GM18861 (cell line): ENCODE data around the gene TYW1.
"Not testable (repeated sequence)": the region's sequence is repeated elsewhere in the genome, so short reads cannot be mapped to it uniquely, and the experiment has no call there.

Source experiments
- ATAC-seq: cut with Tn5 transposase; IDR thresholded peaks from one replicate; pipeline ENCODE4 v1.9.1; 2021; ENCODE audit not compliant: unreplicated experiment

Gene TYW1

GRCh38 chr7:67184912-67185659 is 188.5 kb downstream of the TYW1 start:
- ATAC-seq, result not testable (repeated sequence)

DNA sequence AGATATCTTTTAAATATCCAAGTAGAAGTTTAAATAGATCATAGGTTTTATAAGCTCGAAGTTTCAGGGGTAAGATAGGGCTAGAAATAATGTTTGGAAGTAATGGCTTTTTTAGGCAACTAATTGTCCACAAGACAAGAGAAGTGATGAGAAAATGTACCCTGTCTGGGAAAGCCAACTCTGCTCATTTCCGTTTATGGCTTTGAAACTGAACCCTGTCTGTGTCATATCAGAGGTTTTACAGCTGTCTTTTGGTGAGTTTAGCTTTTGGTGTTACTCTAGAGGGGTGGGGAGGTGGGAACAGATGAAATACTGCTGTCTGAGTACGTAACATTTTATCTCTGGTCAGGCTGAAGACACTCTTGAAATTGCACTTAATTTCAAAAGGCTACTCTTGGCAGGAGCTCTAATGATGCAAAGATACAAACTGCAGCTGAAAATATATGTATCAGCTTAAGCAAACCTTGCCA is 189.1 kb downstream of the TYW1 start:
- ATAC-seq, result peak; percentile 63

DNA sequence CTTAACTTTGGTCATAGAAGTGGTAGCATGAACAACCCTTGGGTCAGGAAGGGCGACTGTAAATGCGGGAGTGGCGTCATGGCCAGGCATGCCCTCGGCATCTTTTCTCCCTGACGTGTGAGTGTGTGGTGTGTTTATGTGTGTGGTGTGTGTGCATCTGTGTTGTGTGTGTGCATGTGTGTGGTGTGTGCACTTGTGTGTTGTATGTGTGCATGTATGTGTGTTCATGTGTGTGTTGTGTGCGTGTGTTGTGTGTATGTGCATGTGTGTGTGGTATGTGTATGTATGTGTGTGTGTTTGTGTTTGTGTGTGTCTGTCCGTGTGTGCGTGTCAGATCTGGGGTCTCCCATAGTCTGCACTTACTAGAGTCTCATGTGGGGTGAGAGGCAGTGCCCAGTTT is 192.5 kb downstream of the TYW1 start:
- not testable (repeated sequence) for ATAC-seq

DNA sequence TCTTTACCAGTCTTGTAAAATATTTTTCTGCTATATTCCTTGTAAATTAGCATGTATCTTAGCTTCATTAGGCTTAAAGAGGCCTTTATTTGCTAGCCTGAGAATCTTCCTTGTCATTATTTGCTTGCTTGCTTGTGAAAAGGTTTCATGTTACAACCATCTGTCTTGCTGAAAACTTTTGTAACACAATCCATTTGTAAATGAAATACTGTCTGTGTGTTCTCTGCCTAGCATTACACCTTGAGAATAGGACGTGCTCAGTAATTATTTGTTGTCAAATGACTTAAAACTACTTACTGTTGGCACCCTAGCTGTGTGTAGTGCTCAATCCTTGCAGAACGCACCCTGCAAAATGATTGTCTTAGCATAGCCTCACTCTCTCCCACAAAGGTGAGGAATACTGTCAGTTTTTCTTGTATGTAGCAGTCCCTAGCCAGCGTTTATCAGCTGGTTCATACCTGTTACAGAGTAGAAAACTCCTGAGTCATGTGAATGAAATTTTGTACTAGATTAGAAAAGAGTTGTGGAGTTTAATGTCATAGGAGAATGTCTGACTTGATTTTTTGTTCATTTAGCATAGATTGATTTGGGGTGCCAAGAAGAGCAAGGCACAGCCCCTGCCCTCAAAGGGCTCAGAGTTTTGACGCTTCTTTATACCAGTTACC is 193.3 kb downstream of the TYW1 start:
- ATAC-seq, result not testable (repeated sequence)

- not testable (repeated sequence) for ATAC-seq
These were observed 194.5 kb downstream of the TYW1 start for GRCh38 chr7:67191002-67191720.

DNA sequence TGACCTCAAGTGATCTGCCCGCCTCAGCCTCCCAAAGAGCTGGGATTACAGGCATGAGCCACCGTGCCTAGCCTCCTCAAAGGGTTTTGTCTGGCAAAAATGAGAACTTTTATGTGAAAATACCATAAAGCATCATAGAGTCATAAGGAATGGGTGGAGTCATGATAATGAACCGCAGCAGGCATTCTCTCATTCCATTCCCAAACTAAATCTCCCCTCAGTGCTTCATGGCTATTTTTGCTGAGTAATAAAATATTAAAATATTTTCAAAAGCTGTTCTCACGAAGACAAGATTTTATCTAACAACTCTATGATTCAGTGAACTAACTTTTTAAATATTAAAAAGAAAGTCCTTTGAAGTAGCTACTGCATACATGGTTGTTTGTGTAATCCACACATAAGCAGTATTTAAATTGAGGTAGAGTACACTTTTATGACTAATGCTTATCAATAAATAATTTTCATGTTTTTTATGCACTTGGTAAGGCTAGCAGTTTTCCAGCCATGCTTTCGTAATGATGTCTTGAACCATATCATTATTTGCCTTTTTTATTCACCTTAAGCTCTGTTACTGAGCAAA is 195.6 kb downstream of the TYW1 start:
- not testable (repeated sequence) for ATAC-seq

DNA sequence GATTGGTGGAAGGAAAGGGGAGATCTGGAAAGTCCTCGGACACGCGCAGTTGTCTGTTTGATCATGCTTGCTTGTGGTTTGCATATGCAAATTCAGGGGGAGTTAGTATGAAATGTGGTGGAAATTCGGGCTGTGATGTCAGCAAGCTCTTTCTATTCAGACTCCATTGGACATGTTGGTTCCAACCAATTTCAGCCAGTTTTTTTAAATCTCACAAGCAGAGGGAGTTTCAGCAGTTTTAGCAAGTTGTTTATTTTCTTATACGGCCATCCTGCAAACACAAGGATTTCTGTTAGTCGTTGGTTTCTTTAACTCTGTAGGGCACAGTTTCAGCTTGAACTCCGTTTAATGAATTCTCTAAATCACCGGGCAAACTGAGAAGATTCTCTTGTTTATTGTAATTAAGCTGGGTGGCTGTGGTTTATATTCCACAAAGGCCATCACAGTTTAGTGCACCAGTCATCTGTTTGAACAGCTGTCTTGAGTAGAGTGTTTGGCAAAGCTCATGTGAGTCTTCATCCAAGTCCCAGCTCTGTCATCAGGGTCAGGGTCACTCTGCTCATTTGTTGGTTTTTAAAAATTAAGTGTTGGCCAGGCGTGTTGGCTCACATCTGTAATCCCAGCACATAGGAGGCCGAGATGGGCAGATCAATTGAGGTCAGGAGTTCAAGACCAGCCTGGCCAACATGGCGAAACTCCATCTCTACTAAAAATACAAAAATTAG is 196.4 kb downstream of the TYW1 start:
- not testable (repeated sequence) for ATAC-seq

DNA sequence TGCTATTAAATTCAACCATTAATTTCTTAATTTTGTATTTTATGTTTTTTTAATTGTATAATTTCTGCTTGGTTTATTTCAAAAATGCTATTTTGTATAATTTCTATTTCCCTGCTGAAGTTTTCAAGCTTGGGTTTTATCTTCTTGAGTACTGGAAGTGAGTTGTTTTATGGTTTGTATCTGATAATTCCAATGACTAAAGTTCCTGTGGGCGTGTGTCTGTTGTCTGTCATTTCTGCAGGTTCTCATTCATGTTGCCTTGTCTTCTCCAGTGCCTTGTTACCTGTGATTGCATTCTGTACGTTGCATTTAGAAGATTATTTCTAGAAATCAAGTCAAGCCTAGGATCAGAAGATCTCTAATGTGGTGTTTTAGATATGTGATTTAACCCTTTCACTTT is 199.5 kb downstream of the TYW1 start:
- not testable (repeated sequence) for ATAC-seq

DNA sequence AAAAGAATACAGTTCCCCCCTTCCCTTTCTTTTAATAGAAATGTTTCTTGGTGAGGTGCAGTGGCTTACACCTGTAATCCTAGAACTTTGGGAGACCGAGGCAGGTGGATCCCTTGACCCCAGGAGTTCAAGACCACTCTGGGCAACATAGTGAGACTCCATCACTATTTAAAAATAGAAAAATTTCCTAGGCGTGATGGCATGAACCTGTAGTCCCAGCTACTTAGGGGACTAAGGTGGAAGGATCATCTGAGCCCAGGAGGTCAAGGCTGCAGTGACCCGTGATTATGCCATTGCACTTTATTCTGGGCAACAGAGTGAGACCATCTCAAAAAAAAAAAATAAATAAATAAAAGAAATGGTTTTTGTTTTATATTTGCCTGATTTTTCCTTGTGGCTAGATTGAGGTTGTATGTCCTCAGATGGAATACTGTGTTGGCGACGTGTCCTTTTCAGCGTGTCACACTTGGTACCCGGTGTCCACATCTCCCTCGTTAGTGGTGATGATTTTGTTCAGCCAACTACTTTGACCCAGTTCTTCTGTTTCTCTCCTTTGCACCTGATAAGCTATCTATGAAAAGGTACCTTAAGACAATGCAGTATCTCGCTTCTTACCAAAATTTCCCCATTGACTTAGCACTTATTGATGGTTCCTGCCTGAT is 202.4 kb downstream of the TYW1 start:
- not testable (repeated sequence) for ATAC-seq

- not testable (repeated sequence) for ATAC-seq
These were observed 209.1 kb downstream of the TYW1 start for GRCh38 chr7:67205772-67206171.

GRCh38 chr7:67206452-67206851 is 209.8 kb downstream of the TYW1 start:
- no peak for ATAC-seq

GRCh38 chr7:67208656-67209055 is 212.0 kb downstream of the TYW1 start:
- ATAC-seq, result not testable (repeated sequence)

DNA sequence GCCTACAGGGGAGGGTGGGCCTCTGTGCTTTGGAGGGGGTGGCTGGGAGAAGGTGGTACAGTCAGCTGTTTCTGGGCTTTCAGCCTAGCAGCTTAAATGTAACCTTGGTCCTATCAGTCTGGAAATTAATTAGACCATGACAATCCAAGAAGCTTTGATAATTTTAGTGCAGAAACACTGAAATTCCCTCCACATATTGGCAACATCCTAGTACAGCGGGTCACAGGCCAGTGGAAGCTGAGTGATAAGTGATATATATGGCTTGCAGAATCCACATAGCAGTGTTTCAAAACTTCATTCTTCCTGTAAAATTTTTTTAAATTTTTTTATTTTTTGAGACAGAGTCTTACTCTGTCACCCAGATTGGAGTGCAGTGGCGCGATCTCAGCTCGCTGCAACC is 212.6 kb downstream of the TYW1 start:
- no peak for ATAC-seq

DNA sequence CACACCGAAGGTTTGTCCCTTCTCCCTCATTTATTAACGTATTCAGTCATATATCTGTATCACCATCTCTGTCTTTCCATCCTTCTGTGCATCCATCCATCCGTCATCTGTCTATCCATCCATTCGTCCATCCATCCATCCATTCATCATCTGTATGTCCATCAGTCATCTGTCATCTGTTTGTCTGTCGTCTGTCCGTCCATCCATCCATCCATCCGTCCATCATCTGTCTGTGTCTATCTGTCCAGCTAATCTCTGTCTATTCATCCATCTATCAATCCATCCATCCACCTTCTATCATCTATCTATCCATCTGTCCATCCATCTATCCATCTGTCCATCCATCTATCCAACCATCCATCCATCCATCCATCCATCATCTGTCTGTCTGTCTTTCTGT is 213.9 kb downstream of the TYW1 start:
- no peak for ATAC-seq

DNA sequence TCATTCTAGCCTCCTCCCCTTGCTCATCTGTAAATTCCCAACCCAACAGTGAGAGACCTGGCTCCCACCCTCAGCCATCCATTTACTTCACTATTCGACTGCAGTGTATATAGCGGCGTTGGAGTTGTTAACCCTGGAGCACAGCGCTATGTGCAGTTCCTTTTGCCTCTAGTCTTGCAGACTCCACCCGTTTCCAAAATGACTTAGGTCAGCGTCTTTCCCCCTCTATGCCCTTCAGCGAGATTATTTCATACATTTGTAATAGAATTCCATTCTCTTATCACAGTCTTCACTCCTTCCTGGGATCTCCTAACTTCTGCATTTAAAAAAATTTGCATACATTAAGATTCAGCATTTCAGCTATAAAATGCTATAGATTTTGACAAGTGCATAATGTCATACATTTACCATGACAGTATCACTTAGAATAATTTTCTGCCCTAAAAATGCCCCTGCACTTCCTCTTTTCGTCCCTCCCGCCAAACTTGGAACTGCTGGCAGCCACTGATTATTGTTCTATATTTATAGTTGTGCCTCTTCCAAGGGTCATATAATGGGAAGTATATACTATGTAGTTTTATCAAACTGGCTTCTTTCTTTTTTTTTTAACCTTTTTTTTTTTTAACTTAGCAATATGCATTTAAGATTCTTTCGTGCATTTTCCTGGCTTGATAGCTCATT is 215.2 kb downstream of the TYW1 start:
- not testable (repeated sequence) for ATAC-seq

- ATAC-seq, result not testable (repeated sequence)
These were observed 216.4 kb downstream of the TYW1 start for GRCh38 chr7:67213038-67213437.

- not testable (repeated sequence) for ATAC-seq
These were observed 226.9 kb downstream of the TYW1 start for GRCh38 chr7:67223551-67223950.

- ATAC-seq, result not testable (repeated sequence)
These were observed 229.8 kb downstream of the TYW1 start for GRCh38 chr7:67226340-67226907.

- not testable (repeated sequence) for ATAC-seq
These were observed 230.3 kb downstream of the TYW1 start for GRCh38 chr7:67226967-67227366.
